SK-N-MC (cell line): Measurements from ENCODE around the gene KCNAB2.

Experiments used
- EZH2 ChIP-seq: fragments of 200-600 bp; sonication (generic); IDR thresholded peaks from one replicate; pipeline ENCODE4 v1.6.1; 2017; ENCODE audit warnings: antibody characterized with exemption
- FOXP2 ChIP-seq: optimal IDR thresholded peaks from 2 replicates; pipeline ENCODE3; 2011; ENCODE audit warnings: mild to moderate bottlenecking, moderate library complexity; ENCODE audit not compliant: insufficient read depth; ENCODE audit errors: extremely low read length, control extremely low read depth
- POLR2AphosphoS5 ChIP-seq: IDR thresholded peaks from 2 replicates; pipeline ENCODE4 v1.6.1; 2012; ENCODE audit warnings: mild to moderate bottlenecking, low read depth, low read length, borderline replicate concordance

GRCh38 chr1:6133146-6133895, 87.6 kb downstream of the KCNAB2 start:
- TF ChIP-seq EZH2 (no peak), POLR2AphosphoS5 (no peak), FOXP2 (no peak)
